ENCODE measurements around the gene ZNF607. TPM values are rescaled to one million over a fixed set of nuclear protein-coding genes. Genes with fewer than 3 reads are reported as not detected.
A peak's percentile ranks its signal among the peaks of the same experiment; 100 is the strongest.
"Not testable (repeated sequence)": the region's sequence is repeated elsewhere in the genome, so short reads cannot be mapped to it uniquely, and the experiment has no call there.

Gene ZNF607
- 10 to 100 TPM in 1 of 4 donors, 1 to 10 TPM in 3; 5.4 to 14.1 (median 7.6) TPM for total RNA-seq

- no peaks in the 10 kb centered on the region for H3K27me3 ChIP-seq
- H3K9me3 ChIP-seq: no peaks in the 10 kb centered on the region
- DNase-seq (ENCODE audit: low spot score in 2 of 2): peak; percentile 57 to 61
- peaks cover 0 to 16% (median 0%) of the 10 kb centered on the region in 3 donors for H3K36me3 ChIP-seq
- peaks cover 0 to 11% (median 7%) of the 10 kb centered on the region in 4 donors for H3K4me1 ChIP-seq
- H3K4me3 ChIP-seq: peak within 1 kb of the TSS; percentile 68 to 96 (median 82)
- TF ChIP-seq CTCF (IDR thresholded peaks at IDR 0.05) (peak; percentile 42 to 71 (median 58)), POLR2A (IDR thresholded peaks at IDR 0.05) (peak in 1 of 2 donors; percentile 49), EP300 (IDR thresholded peaks at IDR 0.05) (peak; percentile 63 to 85)
- 0 to 1% methylated on average over 43 to 48 of the region's 54 CpGs for WGBS, 2 donors
- peak within 1 kb of the TSS; percentile 54 to 87 (median 83) for H3K27ac ChIP-seq
Measured at GRCh38 chr19:37719111-37719926, at the start of gene ZNF607. TSS of gene ZNF607 (minus strand) at chr19:37719761. CDS start at chr19:37711618, 8,143 bp downstream.

GRCh38 chr19:37763488-37763887, 43.9 kb upstream of the ZNF607 start:
- no peaks in the 10 kb centered on the region for H3K4me1 ChIP-seq
- H3K36me3 ChIP-seq: peaks cover 2 to 100% (median 22%) of the 10 kb centered on the region in 3 donors
- no peaks in the 10 kb centered on the region for H3K27me3 ChIP-seq
- WGBS, 2 donors: 91 to 95% methylated on average over 1 of the region's 1 CpG
- H3K4me3 ChIP-seq: no peak overlapping the region
- no peak overlapping the region for H3K27ac ChIP-seq
- H3K9me3 ChIP-seq: peaks cover 0 to 5% (median 0%) of the 10 kb centered on the region in 4 donors
- no peak for DNase-seq (ENCODE audit: low spot score in 2 of 2)
- TF ChIP-seq CTCF (IDR thresholded peaks at IDR 0.05) (no peak), EP300 (IDR thresholded peaks at IDR 0.05) (no peak), POLR2A (IDR thresholded peaks at IDR 0.05) (no peak)

GRCh38 chr19:37757683-37758082, 38.1 kb upstream of the ZNF607 start:
- H3K36me3 ChIP-seq: peaks cover 0 to 94% (median under 1%) of the 10 kb centered on the region in 3 donors
- H3K27ac ChIP-seq; H3K27me3 ChIP-seq; H3K4me1 ChIP-seq; H3K4me3 ChIP-seq; DNase-seq (ENCODE audit: low spot score in 2 of 2): not testable (repeated sequence)
- 96 to 97% methylated on average over 4 of the region's 4 CpGs for WGBS, 2 donors
- peaks cover 0 to 12% (median 2%) of the 10 kb centered on the region in 4 donors for H3K9me3 ChIP-seq

GRCh38 chr19:37738371-37738770, 18.8 kb upstream of the ZNF607 start:
- DNase-seq (ENCODE audit: low spot score in 2 of 2): no peak
- Histone ChIP-seq H3K4me3 (no peak overlapping the region), H3K27ac (no peak overlapping the region), H3K9me3 (peaks cover 0 to 96% (median 31%) of the 10 kb centered on the region in 4 donors), H3K4me1 (no peaks in the 10 kb centered on the region), H3K27me3 (no peaks in the 10 kb centered on the region), H3K36me3 (peaks cover 7 to 99% (median 20%) of the 10 kb centered on the region in 3 donors)
- 79 to 80% methylated on average over 5 of the region's 5 CpGs for WGBS, 2 donors
- TF ChIP-seq EP300 (IDR thresholded peaks at IDR 0.05) (no peak), CTCF (IDR thresholded peaks at IDR 0.05) (no peak), POLR2A (IDR thresholded peaks at IDR 0.05) (no peak)

GRCh38 chr19:37725181-37725580, 5.6 kb upstream of the ZNF607 start:
- WGBS, 2 donors: 89 to 94% methylated on average over 2 of the region's 2 CpGs
- no peak for TF ChIP-seq EP300 (IDR thresholded peaks at IDR 0.05)
- no peak for TF ChIP-seq POLR2A (IDR thresholded peaks at IDR 0.05)
- TF ChIP-seq CTCF (IDR thresholded peaks at IDR 0.05): no peak
- Histone ChIP-seq H3K9me3 (peaks cover 0 to 17% (median 3%) of the 10 kb centered on the region in 4 donors), H3K4me1 (no peaks in the 10 kb centered on the region), H3K27me3 (no peaks in the 10 kb centered on the region), H3K36me3 (peaks cover 0 to 7% (median 0%) of the 10 kb centered on the region in 3 donors), H3K4me3 (no peak overlapping the region), H3K27ac (no peak overlapping the region)
- DNase-seq (ENCODE audit: low spot score in 2 of 2): no peak

Measured in tibial nerve (tissue), 4 donors.